Measurements from ENCODE around the gene SLC17A3.

SLC17A3 gene, protein sequence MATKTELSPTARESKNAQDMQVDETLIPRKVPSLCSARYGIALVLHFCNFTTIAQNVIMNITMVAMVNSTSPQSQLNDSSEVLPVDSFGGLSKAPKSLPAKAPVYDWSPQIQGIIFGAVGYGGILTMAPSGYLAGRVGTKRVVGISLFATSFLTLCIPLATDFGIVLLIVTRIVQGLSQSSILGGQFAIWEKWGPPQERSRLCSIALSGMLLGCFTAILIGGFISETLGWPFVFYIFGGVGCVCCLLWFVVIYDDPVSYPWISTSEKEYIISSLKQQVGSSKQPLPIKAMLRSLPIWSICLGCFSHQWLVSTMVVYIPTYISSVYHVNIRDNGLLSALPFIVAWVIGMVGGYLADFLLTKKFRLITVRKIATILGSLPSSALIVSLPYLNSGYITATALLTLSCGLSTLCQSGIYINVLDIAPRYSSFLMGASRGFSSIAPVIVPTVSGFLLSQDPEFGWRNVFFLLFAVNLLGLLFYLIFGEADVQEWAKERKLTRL

DNA sequence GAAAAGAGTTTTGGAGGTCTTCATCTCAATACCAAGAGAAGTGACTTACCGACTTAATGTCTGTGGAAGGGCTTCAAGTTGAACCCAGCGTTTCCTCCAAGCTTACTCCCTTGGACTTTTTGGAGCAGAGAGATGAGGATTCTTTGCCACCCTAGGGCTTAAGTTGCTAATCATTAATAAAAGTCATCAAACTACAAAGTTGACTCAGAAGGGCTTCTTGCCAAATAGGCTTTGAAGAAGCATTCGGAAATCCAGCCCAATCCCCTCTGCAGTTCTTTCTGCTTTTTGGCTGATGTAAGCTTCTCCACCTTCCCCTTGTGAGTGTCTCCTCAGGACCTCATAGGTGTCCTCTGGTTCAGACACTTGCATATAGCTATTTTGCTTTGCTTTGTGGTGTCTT is at the start of gene SLC17A3:
SLC17A3 (minus strand) TSS at position 126 of the 400 bp plus-strand sequence. CDS start 5,856 bp downstream, outside the sequence.
- no peak for DNase-seq

DNA sequence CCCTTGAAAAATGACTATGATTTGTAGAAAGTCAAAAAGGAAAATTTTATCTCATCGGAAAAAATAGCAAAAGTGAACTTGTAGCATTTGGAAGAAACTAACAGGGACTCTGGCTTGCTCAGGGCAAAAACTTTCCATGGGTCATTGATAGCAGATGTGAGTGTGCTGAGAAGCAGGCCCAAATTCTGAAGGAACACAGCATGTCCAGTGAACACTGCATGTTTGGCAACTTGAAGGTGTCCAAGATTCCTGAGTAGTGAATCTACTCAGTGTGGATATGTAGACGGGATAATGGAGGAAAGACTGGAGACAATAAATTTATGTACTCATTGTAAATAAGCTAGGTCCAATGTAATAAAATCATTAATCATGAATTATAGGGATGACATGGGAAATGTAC is 48.3 kb upstream of the SLC17A3 start:
- DNase-seq, result no peak

DNA sequence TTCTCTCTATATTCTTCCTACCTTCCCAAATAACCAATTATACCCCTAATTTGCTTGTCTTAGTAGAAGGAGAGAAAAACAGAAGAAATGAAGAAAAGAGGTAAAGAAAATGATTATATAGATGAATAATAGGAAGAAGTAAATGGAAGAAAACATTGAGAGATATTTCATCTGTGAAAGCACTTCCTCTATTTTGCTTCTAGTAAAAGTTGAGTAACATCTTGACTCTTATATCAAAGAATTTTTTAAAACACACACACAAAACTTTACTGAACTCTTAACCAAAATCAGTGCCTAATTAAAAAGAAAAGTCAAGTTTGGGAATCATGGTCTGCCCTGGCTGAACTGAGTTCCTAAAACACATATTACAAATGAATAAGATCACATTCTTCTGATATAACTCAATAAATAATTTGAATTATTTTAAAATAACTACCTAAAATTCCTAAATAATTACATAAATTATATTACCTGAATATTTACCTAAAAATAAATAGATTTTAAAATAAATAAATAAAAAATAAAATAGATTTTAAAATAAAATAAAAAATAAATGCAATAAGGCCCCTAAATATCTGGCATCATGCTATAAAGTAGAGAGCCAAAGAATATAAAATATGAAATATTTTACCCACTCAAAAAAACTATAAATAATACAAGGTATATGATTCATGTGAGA is 47.6 kb upstream of the SLC17A3 start:
- no peak for DNase-seq

DNA sequence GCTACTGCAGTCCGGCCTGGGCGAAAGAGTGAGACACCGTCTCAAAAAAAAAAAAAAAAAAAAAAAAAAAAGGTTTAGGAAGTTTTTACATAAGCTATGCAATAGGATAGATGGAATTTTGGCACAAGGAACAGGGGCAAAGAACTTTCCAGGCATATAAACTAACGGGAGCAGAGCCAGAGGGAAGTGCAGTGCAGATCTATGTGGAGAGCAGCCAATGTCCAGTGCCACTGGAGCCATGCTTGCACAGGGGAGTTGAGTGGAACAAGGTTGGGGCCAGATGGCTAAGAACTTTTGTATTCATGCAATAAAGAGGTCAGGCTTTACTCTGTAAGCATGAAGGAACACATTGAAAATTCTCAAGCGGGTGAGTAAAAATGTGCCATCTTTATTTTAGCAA is 45.6 kb upstream of the SLC17A3 start:
- DNase-seq, result no peak

DNA sequence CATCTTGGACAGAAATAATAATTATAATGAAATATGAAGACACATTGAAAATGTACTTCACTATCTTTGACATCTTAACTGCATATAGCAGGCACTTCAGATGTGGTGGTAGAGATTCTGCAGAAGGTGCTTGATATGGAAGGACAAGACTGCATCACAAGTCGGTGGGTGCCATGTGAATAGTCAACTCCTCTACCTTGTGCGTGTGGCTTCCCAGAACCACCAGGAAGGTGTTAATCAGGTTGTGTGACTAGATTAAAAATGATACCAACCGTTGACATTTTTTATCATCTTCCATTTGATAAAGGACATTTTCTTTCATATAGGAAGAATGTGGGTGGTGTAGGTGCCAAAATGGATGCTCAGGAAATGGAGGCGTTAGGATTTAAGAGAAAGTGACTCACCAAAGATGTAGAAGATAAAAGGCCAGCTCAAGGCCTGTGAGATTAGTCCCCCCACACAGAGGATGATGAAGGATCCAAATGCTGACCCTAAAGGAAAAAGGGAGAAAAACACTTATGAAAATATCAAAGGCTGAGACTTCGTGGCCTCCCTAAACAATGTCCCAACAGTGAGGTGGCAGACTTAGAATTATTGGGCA is 44.1 kb upstream of the SLC17A3 start:
- DNase-seq, result no peak

DNA sequence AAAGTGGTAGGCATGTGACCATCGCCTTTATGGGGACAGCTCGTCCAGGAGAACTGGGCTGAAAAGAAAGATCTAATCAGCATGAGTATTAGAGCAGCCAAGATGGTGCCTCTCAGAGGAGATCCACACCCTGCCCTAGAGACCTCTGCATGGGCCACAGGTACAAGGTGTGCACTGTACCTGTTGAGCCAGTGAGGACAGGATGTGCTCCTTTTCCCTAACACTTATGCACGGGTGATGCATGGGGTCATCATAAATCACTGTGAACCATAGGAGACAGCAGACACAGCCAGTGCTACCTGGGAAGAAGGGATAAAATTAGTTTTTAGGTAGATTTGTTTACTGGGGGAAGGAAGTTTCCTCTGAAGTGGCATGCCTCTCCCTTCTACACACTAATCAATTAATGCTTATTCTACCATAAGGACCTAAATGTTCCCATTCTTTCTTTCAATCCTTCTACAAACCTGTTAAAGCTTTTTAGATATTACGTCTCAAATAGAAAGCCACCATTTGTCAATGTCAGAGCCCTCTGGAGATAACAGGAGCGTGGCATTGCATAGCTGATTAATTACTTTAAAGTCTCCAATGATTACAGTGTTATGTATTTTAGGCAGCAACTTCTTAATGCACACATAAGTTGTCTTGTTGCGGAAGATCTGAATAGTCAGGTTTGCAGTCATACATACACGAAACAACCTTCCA is 42.9 kb upstream of the SLC17A3 start:
- no peak for DNase-seq

DNA sequence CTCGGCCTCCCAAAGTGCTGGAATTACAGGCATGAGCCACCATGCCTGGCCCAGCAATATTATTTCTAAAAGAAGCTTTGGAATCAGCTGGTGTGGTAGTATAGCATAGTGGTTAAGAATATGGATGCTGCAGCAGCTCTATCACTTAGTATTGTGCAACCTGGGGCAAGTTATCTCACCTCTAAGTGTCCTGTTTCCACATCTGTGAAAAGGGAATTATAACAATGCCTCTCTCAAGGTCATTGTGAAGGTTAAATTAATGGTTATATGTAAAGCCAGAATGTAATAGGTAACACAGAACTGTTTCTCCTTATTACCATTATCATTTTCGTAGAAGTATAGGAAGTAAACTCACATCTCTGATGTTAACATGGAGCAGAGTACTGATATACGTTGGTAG is 42.3 kb upstream of the SLC17A3 start:
- no peak for DNase-seq

DNA sequence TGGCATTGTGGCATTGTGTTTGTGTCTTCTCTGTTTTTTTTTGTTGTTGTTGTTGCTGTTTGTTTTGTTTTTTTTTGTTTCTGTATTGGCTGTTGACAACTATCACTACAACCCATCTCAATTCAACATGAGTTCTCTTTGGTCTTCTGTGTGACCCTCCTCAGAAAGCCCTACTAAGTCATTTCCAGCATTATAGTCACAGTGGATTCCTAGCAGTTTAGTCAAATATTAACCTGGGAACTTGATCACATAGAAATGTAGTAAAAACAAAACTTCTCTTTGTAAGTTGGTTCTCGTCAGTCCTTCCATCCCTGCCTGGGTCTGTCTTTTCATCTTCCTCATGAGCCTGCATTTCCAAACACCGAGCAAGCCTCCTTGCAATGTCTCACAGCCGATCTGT is 39.7 kb upstream of the SLC17A3 start:
- no peak for DNase-seq

DNA sequence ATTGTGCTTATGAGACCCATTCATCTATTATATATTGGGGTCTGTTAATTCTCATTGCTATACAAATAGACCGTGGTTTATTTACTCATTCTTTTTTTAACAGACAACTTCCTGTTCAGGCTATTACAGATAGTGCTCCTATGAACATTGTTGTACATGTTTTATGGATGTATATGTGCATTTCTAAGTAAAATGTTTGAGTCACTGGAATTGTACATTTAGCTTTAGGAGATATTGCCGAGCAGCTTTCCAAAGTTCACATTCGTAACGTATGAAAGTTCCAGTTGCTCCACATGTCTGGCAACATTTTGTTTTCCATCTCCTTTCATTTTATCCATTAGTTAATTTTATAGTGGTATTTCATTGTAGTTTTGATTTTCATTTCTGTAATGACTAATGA is 37.3 kb upstream of the SLC17A3 start:
- DNase-seq, result no peak

DNA sequence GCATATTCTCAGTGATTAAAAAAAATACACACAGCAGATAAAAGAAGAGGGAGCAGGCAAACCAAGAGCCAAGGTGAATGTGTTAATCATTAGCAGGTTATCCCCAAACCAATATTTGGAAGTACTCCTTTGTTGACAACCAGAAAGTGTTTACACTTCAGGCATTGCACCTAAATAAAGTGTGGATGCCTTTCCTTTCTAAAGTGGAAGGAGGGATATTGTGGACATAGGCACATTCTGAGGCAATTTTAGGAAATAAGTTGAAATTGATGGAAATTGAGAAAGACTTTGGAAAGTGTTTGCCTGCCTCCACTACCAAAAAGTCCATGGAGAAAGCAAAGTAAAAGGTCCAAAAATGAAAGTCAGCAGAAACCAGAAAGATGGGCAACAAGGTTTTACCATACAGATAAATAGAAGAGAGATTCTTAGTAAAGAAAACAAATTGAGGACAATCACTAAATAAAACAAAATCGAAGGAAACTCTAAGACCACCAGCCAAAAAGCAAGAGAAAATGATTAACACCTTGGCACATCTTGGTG is 33.5 kb upstream of the SLC17A3 start:
- no peak for DNase-seq

DNA sequence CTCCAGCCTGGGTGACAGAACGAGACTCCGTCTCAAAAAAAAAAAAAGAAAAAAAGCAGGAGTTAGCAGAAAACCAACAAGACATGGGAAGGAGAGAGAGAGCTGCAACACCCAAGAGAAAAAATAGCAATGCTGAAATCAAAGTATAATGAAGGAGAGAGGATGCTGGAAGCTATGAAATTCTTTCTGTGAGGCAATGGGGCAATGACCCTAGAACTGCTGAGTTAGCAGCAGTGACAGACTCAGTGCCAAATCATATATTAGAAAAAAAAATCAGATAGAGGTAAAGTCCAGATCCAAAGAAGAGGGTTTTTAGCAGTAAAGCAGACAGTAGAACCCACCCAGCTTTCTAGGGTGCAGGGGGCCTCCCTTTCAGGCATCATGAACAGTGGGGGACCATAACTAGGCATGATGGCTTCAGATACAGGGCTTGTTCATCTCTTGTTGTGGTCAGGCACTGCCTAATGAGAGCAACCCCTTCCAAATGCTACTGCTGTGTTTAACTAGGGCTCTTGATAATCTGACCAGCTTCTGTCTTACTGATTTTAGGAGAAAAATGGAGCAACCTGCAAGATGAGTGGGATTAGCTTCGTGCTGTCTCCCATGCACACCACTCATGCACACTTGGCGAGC is 29.5 kb upstream of the SLC17A3 start:
- no peak for DNase-seq

DNA sequence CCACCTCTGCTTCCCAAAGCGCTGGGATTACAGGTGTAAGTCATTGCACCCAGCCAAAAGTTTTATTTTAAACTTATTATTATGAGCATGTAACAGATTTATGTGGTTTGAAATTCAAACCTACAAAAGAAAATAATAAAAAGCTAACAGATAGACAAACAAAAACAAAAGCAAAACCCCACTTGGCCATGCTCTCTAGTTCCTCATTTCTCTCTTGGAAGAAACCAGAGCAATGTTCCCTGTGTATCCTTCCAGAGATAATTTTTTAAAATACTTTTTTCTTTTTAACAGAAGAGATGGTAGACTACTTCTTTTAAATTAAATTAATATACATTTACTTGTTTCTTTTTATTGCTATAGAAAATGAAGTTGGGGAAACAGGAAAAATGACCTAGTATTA is 28.0 kb upstream of the SLC17A3 start:
- DNase-seq, result no peak

DNA sequence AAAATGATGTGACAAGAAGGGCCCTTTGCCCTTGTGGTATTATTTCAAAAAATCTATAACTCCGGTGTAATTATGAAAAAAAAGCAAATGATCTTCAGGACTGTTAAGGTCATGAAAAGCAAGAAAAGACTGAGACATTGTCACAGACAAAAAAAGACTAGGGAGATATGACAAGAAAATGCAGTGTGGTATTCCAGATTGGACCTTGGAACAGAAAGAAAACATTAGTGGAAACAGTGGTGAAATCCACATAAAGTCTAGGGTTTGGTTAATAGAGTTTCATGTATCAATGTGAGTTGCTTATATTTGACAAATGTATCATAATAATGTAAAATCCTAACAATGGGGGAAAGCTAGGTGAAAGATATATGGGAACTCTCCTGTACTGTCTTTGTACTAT is 26.8 kb upstream of the SLC17A3 start:
- no peak for DNase-seq

DNA sequence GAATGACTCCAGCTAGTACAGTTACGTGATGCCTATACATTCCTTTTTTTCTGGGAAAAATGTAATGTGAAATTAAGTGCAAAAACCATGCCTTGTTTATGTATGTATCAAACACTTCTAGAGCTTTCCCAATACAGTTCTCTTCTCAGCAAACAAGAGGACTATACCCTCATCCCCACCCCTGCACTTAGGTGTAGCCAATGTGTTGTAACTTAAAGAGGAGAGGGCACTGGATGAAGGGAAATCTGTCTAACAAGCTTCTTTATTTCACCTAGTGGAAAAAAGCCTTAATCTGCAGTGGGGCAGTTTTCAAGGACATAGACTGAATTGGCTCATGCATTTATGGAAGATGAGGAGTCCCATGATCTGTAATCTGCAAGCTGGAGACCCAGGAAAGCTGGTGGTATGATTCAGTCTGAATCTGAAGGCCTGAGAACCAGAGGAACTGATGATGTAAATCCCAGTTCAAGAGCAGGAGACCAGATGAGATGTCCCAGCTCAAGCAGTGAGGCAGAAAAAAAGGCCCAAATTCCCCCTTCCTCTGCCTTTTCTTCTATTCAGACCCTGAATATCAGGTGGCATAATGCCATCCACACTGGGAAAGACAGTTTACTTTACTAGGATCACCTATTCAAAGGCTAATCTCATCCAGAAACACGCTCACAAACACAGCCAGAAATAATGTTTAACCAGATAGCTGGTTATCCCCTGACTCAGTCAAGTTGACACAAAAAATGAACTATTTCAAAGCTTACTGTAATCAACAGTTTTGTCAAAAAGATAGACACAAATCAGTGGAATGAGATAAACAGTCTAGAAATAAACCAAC is 25.8 kb upstream of the SLC17A3 start:
- DNase-seq, result no peak

DNA sequence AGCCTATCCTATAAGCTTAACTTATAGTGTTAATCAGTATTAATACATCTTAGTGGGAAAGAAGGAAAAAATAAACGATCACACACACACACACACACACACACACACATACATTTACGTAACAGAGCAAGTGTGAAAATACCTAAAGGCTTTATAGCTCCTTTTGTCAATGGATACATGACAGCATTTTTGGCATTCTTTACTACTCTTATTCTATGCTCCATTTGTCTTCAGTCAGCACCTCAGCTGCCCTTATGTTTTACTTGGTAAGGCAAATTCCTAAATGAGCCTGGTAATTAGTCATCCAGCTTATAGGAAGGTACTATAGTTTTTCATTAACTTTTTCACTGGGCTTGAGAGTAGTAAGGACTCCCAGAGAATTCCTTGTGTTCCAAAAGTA is 25.1 kb upstream of the SLC17A3 start:
- DNase-seq, result no peak

DNA sequence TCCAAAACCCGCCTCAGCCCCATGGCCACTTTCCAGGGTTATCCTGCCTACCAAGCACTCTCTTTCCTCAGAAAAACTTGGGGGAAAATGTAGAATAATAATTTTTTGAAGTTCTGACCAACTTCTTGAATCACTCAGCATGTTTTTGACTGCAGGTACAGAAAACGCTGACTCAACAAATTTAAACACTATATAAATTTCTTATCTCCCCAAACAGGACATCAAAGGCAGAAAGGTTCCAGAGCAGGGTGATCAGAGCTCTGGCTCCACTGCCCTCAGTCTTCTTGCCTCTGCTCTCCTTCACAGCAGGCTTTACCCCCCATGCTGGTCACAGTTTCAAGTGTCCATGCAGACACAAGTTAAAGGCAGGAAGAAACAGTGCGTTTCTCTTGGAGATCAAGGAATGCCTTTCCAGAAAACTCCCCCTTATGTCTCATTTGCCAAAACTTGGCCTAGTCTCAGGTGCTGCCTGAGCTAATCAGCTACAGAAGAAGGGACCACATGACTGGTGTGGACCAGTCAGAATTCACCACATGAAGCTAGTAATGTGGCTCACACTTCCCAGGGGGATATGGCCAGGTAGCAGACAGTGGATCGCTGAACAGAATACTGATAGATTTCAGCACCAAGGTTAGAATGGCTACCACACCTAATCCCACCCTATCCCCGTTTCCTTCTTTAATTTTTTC is 24.4 kb upstream of the SLC17A3 start:
- no peak for DNase-seq

DNA sequence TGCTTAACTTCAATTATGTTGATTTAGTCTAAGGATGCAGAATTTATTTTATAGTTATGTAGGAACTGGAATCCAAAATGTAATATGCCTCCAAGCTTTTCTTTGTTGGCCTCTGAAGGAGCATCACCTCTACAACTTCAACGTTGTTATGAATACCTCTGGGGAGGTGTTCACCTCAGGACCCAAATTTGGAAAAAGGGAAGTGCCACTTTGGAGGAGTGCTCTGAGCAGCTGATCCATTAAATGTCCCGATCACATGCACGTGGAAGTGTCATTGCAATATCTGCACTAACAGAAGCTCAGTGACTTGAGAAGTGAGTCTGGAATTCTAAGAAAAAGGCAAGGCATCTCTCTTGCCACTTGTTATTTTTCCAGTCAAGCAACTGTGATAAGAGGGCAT is 22.2 kb upstream of the SLC17A3 start:
- no peak for DNase-seq

DNA sequence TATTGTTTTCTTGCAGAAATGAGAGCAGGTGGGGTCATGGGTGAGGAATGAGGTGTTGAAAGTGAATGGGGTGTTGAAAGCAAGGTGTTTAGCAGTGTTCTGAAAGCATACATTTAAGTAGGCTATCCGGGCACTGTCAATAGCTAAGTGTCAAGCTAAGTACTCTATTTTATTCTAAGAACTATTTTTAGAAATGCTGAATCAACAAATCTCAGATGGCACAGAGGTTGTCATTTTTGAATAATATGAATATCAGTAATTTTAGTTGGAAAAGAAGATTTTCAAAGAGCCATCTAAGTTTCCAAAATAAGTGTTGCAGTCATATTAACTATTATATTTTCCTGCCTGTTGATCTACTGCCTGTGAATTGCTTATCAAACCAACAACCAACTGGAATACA is 21.7 kb upstream of the SLC17A3 start:
- DNase-seq, result no peak

DNA sequence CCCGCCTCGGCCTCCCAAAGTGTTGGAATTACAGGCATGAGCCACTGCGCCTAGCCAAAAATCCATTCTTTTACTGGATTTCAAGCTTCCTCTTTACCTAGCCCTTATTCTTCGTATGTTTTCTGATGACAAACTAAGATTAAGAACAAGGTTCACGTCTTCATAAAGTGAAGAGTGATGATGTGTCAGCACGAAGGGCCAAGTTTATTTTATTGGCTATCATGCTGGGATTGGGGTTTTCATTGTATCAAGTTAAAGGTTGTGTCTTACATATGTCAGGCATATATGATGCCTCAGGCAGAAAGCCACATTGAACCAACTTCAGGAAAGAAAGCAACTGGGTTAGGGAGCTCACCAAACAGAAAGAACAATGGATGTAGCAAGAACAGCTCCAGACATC is 19.7 kb upstream of the SLC17A3 start:
- no peak for DNase-seq

DNA sequence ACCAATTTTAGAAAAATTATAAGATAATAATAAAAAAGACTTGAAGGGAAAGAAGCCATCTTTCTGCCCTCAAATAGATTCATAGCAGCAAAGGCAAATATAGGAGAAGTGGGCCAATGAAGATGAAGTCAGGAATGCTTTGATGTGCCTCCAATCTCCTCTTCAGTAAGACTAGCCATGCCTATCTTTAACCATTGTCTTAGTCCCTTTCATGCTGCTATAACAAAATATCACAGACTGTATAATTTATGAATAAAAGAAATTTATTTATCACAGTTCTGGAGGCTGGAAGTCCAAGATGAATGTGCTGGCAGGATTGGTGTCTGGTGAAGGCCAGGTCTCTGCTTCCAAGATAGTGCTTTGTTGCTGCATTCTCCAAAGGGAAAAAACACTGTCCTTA is 18.8 kb upstream of the SLC17A3 start:
- DNase-seq, result no peak

Measured in inflammatory macrophage treated with lipopolysaccharide for 1 hour (primary cell).